GM12873 (cell line): ENCODE data around the gene XAF1.

ENCODE experiments used
- CTCF ChIP-seq: IDR thresholded peaks from 2 replicates; pipeline ENCODE4 v1.5.1; 2012; ENCODE audit warnings: low read depth, mild to moderate bottlenecking, moderate library complexity, low read length, control low read depth; ENCODE audit not compliant: insufficient read depth; ENCODE audit errors: missing control alignments

XAF1 gene

GRCh38 chr17:6712058-6712853 lies 43.6 kb upstream of the XAF1 start:
- TF ChIP-seq CTCF, result no peak

GRCh38 chr17:6712854-6713129 lies 43.1 kb upstream of the XAF1 start:
- no peak for TF ChIP-seq CTCF

- peak; percentile 25 for TF ChIP-seq CTCF
These were observed 42.5 kb upstream of the XAF1 start, which contains the start of gene SLC13A5 for GRCh38 chr17:6713130-6713917. Gene SLC13A5, minus strand, starts transcription at chr17:6713369. Its CDS starts 36 bp downstream, at chr17:6713333.

- TF ChIP-seq CTCF, result no peak
These were observed 42.0 kb upstream of the XAF1 start for GRCh38 chr17:6713918-6714271.

- no peak for TF ChIP-seq CTCF
These were observed 41.5 kb upstream of the XAF1 start for GRCh38 chr17:6714315-6714874.

- no peak for TF ChIP-seq CTCF
These were observed 39.1 kb upstream of the XAF1 start for GRCh38 chr17:6716736-6717135.

GRCh38 chr17:6721744-6722143 lies 34.1 kb upstream of the XAF1 start:
- no peak for TF ChIP-seq CTCF
